IgD-negative memory B cell (primary cell): ENCODE measurements around the gene OR6J1. TPM values are rescaled to one million over a fixed set of nuclear protein-coding genes. Genes with fewer than 3 reads are reported as not detected.
"Not testable (repeated sequence)": the region's sequence is repeated elsewhere in the genome, so short reads cannot be mapped to it uniquely, and the experiment has no call there.

Source experiments
- H3K27ac Mint-ChIP-seq, 3 donors: one replicate each; pipeline ENCODE4 v1.8.0; 2020 to 2022; ENCODE audit warnings: mild to moderate bottlenecking in 3 of 3, mixed read lengths in 3 of 3, moderate library complexity in 1 of 3
- H3K27me3 Mint-ChIP-seq: one replicate; pipeline ENCODE4 v1.8.0; 2021; ENCODE audit warnings: mixed read lengths
- H3K36me3 Mint-ChIP-seq: one replicate; pipeline ENCODE4 v1.8.0; 2020; ENCODE audit warnings: mild to moderate bottlenecking, mixed read lengths
- H3K4me1 Mint-ChIP-seq, 3 donors: one replicate each; pipeline ENCODE4 v1.8.0; 2020 to 2022; ENCODE audit warnings: mixed read lengths in 3 of 3, mild to moderate bottlenecking in 1 of 3
- H3K4me3 Mint-ChIP-seq, 4 donors: one replicate each; pipeline ENCODE4 v1.8.0; 2020 to 2022; ENCODE audit warnings: mild to moderate bottlenecking in 4 of 4, mixed read lengths in 4 of 4, moderate library complexity in 3 of 4
- H3K9me3 Mint-ChIP-seq, 3 donors: one replicate each; pipeline ENCODE4 v1.8.0; 2020 to 2021; ENCODE audit warnings: mixed read lengths in 3 of 3, mild to moderate bottlenecking in 1 of 3
- polyA plus RNA-seq: library from polyadenylated mRNA; unstranded; fragments of 300-500 nt; fragmentation: Illumina TruSeq; gene quantifications from one replicate; pipeline ENCODE4 v1.2.3, GENCODE V29; 2021

Gene OR6J1
- polyA plus RNA-seq: not detected

GRCh38 chr14:22644305-22644635 lies at the start of gene OR6J1:
OR6J1 (minus strand) TSS chr14:22644352; CDS start chr14:22634811, 9,541 bp downstream.
- peaks cover 0 to 5% (median 2%) of the 10 kb centered on the region in 3 donors for H3K4me1 Mint-ChIP-seq
- no peaks in the 10 kb centered on the region for H3K27me3 Mint-ChIP-seq
- no peaks in the 10 kb centered on the region for H3K9me3 Mint-ChIP-seq
- no peak within 1 kb of the TSS for H3K27ac Mint-ChIP-seq
- H3K4me3 Mint-ChIP-seq: no peak within 1 kb of the TSS
- no peaks in the 10 kb centered on the region for H3K36me3 Mint-ChIP-seq

- Mint-ChIP-seq H3K9me3 (peaks cover 12 to 20% (median 18%) of the 10 kb centered on the region in 3 donors), H3K36me3 (peaks cover 1% of the 10 kb centered on the region), H3K4me1 (no peaks in the 10 kb centered on the region), H3K27me3 (peaks cover 25% of the 10 kb centered on the region), H3K27ac (no peak overlapping the region), H3K4me3 (no peak overlapping the region)
Observed at GRCh38 chr14:22692194-22692593, 48.0 kb upstream of the OR6J1 start.

DNA sequence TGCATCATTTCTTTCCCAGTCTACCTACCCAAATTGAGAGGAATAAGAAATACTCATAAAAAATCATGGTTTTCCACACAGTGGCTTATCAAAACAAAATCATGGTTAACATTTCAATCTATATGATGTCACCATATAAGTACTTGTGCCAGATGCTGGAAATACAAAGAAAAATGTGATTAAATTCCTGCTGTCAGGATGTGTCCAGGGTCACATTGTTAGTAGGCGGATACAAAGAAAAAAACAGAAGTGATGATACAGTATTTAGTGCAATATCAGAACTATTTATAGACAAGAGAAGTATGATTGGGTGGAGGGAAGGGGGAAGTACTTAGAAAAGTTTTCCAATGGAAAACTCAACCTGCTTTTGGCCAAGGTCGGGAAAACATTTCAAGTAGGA lies 47.0 kb upstream of the OR6J1 start:
- Mint-ChIP-seq H3K4me3 (no peak overlapping the region), H3K4me1 (no peaks in the 10 kb centered on the region), H3K36me3 (peaks cover 1% of the 10 kb centered on the region), H3K27me3 (peaks cover 27% of the 10 kb centered on the region), H3K9me3 (peaks cover 12 to 20% (median 18%) of the 10 kb centered on the region in 3 donors), H3K27ac (no peak overlapping the region)

GRCh38 chr14:22689199-22689598 lies 45.0 kb upstream of the OR6J1 start:
- peaks cover 12 to 20% (median 14%) of the 10 kb centered on the region in 3 donors for H3K9me3 Mint-ChIP-seq
- peaks cover 33% of the 10 kb centered on the region for H3K27me3 Mint-ChIP-seq
- H3K4me3 Mint-ChIP-seq: no peak overlapping the region
- H3K4me1 Mint-ChIP-seq: no peaks in the 10 kb centered on the region
- no peak overlapping the region for H3K27ac Mint-ChIP-seq
- peaks cover 3% of the 10 kb centered on the region for H3K36me3 Mint-ChIP-seq

GRCh38 chr14:22687969-22688368 lies 43.8 kb upstream of the OR6J1 start:
- H3K4me3 Mint-ChIP-seq, H3K27ac Mint-ChIP-seq, H3K4me1 Mint-ChIP-seq, H3K36me3 Mint-ChIP-seq: not testable (repeated sequence)
- Mint-ChIP-seq H3K9me3 (peaks cover 11 to 16% (median 12%) of the 10 kb centered on the region in 3 donors), H3K27me3 (peaks cover 33% of the 10 kb centered on the region)

DNA sequence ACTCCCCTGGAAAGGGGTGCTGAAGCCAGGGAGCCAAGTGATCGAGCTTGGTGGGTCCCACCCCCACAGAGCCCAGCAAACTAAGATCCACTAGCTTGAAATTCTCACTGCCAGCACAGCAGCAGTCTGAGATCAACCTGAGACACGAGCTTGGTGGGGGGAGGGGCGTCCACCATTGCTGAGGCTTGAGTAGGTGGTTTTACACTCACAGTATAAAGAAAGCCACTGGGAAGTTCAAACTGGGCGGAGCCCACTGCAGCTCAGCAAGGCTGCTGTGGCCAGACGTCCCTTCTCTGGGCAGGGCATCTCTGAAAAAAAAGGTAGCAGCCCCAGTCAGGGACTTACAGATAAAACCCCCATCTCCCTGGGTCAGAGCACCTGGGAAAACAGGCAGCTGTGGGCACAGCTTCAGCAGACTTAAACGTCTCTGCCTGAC lies 42.0 kb upstream of the OR6J1 start:
- H3K9me3 Mint-ChIP-seq, H3K27ac Mint-ChIP-seq, H3K36me3 Mint-ChIP-seq, H3K4me3 Mint-ChIP-seq, H3K4me1 Mint-ChIP-seq: not testable (repeated sequence)
- H3K27me3 Mint-ChIP-seq: peaks cover 27% of the 10 kb centered on the region

DNA sequence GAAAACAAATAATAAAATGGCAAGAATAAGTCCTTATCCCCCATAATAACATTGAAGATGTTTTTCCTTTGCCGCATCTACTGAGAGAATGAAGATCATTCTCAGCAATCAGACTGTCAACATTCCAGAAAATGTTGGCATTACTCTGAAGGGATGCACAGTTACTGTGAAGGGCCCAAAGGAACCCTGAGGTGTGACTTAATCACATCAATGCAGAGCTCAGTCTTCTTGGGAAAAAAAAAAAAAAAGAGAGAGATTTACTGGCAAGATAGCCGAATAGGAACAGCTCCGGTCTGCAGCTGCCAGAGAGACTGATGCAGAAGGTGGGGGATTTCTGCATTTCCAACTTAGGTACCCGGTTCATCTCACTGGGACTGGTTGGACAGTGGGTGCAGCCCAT lies 41.3 kb upstream of the OR6J1 start:
- peaks cover 24% of the 10 kb centered on the region for H3K27me3 Mint-ChIP-seq
- no peak overlapping the region for H3K4me3 Mint-ChIP-seq
- H3K27ac Mint-ChIP-seq: no peak overlapping the region
- H3K4me1 Mint-ChIP-seq: no peaks in the 10 kb centered on the region
- peaks cover 1% of the 10 kb centered on the region for H3K36me3 Mint-ChIP-seq
- H3K9me3 Mint-ChIP-seq: peaks cover 0 to 4% (median 0%) of the 10 kb centered on the region in 3 donors

GRCh38 chr14:22683428-22683827 lies 39.3 kb upstream of the OR6J1 start:
- H3K27me3 Mint-ChIP-seq: peaks cover 29% of the 10 kb centered on the region

GRCh38 chr14:22678221-22678620 lies 34.1 kb upstream of the OR6J1 start:
- peaks cover 16% of the 10 kb centered on the region for H3K27me3 Mint-ChIP-seq
- no peak overlapping the region for H3K27ac Mint-ChIP-seq
- H3K9me3 Mint-ChIP-seq: peaks cover 0 to 4% (median 0%) of the 10 kb centered on the region in 3 donors
- H3K4me3 Mint-ChIP-seq: no peak overlapping the region
- no peaks in the 10 kb centered on the region for H3K4me1 Mint-ChIP-seq
- H3K36me3 Mint-ChIP-seq: no peaks in the 10 kb centered on the region

More at GRCh38 chr14:22683428-22683827, 39.3 kb upstream of the OR6J1 start:
- H3K27ac Mint-ChIP-seq, H3K4me3 Mint-ChIP-seq, H3K36me3 Mint-ChIP-seq, H3K4me1 Mint-ChIP-seq, H3K9me3 Mint-ChIP-seq: not testable (repeated sequence)

DNA sequence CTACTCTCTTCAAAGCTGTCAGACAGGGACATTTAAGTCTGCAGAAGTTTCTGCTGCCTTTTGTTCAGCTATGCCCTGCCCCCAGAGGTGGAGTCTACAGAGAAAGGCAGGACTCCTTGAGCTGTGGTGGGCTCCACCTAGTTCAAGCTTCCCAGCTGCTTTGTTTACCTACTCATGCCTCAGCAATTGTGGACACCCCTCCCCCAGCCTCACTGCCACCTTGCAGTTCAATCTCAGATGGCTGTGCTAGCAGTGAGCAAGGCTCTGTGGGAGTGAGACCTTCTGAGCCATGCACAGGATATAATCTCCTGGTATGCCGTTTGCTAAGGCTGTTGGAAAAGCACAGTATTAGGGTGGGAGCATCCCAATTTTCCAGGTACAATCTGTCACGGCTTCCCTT lies 33.4 kb upstream of the OR6J1 start:
- H3K27ac Mint-ChIP-seq, H3K4me3 Mint-ChIP-seq, H3K36me3 Mint-ChIP-seq, H3K9me3 Mint-ChIP-seq, H3K4me1 Mint-ChIP-seq: not testable (repeated sequence)
- H3K27me3 Mint-ChIP-seq: peaks cover 13% of the 10 kb centered on the region

GRCh38 chr14:22671622-22672021 lies 27.5 kb upstream of the OR6J1 start:
- Mint-ChIP-seq H3K4me1 (peaks cover 0 to 1% (median 0%) of the 10 kb centered on the region in 3 donors), H3K36me3 (no peaks in the 10 kb centered on the region), H3K4me3 (no peak overlapping the region), H3K9me3 (peaks cover 0 to 3% (median 0%) of the 10 kb centered on the region in 3 donors), H3K27me3 (peaks cover 3% of the 10 kb centered on the region), H3K27ac (no peak overlapping the region)

- Mint-ChIP-seq H3K27me3 (peaks cover 3% of the 10 kb centered on the region), H3K4me1 (peaks cover 0 to 1% (median 0%) of the 10 kb centered on the region in 3 donors), H3K9me3 (peaks cover 0 to 3% (median 0%) of the 10 kb centered on the region in 3 donors), H3K36me3 (no peaks in the 10 kb centered on the region), H3K4me3 (no peak overlapping the region), H3K27ac (no peak overlapping the region)
Observed at GRCh38 chr14:22668863-22669262, 24.7 kb upstream of the OR6J1 start.

DNA sequence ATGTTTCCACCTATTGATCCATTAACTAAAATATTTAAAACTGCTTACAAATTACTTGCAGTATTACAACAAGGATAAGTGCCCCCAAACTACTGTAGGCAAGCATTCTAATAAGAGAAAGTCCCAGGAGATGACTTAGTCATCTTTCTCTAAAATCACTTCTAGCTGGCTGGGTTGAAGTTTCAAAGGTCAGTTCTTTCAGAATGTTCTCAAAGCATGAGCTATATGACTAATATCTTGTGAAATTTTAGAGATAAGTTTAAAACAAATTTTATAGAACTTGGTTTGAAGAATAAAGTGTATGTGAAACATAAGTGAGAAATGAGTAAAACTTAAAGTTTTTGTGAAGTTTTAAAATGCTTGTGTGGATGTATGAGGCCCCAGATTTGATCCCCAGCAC lies 24.3 kb upstream of the OR6J1 start:
- peaks cover 0 to 3% (median 0%) of the 10 kb centered on the region in 3 donors for H3K9me3 Mint-ChIP-seq
- H3K27me3 Mint-ChIP-seq: peaks cover 3% of the 10 kb centered on the region
- peaks cover 0 to 1% (median 0%) of the 10 kb centered on the region in 3 donors for H3K4me1 Mint-ChIP-seq
- H3K27ac Mint-ChIP-seq: no peak overlapping the region
- H3K4me3 Mint-ChIP-seq: no peak overlapping the region
- no peaks in the 10 kb centered on the region for H3K36me3 Mint-ChIP-seq

DNA sequence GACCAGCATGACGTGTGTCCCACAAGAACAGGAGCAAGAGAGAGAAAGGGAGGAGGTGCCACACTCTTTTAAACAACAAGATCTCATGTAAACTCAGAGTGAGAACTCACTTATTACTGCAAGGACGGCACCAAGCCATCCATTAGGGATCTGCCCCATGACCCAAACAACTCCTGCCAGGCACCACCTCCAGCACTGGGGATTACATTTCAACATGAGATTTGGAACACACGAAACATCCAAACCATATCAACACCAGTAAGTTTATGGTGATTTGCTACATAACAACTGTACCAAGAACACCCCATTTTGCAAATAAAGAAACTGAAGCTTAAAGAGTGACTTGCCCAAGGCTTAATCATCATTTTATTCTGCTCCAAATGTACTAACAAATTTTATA lies 23.7 kb upstream of the OR6J1 start:
- Mint-ChIP-seq H3K4me3 (no peak overlapping the region), H3K4me1 (peaks cover 0 to 1% (median 0%) of the 10 kb centered on the region in 3 donors), H3K27me3 (no peaks in the 10 kb centered on the region), H3K9me3 (peaks cover 0 to 3% (median 0%) of the 10 kb centered on the region in 3 donors), H3K36me3 (no peaks in the 10 kb centered on the region), H3K27ac (no peak overlapping the region)

DNA sequence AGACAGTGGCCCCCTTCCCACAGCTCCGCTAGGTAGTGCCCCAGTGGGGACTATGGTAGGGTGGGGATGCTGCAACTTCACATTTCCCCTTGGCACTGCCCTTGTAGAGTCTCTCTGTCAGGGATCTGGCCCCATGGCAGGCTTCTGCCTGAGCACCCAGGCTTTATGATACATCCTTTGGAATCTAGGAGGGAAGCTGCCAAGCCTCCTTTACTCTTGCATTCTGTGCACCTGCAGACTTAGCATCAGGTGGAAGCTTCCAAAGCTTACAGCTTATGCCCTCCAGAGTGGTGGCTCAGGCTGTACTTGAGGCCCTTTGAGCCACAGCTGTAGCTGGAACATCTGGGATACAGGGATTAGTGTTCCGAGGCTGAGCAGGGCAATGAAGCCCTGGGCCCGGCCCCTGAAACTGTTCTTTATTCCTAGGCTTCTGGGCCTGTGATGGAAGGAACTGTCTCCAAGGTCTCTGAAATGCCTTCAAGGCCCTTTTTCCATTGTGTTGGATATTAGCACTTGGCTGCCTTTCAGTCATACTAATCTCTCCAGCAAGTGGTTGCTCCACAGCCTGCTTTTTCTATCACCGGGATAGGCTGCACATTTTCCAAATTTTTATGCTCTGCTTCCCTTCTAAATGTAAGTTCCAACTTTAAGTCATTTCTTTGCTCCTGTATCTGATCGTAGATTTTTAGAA lies 22.2 kb upstream of the OR6J1 start:
- Mint-ChIP-seq H3K9me3 (peaks cover 0 to 3% (median 0%) of the 10 kb centered on the region in 3 donors), H3K36me3 (no peaks in the 10 kb centered on the region), H3K27ac (no peak overlapping the region), H3K4me3 (no peak overlapping the region), H3K4me1 (peaks cover 0 to 1% (median 0%) of the 10 kb centered on the region in 3 donors), H3K27me3 (no peaks in the 10 kb centered on the region)

DNA sequence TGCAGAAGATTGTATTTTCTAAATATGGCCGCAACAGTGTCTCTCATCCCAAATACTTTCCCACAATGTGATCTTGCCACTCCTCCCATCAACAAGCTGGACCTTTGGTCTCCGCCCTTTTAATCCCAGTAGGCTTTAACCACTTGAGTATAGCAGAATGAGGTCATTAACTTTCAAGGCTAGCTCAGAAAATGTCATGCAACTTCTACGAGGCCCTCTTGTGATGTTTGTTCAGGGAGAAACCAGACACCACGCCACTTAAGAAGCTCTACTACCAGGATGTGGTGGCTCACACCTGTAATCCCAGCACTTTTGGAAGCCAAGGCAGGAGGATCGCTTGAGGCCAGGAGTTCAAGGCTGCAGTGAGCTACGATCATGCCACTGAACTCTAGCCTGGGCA lies 20.1 kb upstream of the OR6J1 start:
- H3K36me3 Mint-ChIP-seq: no peaks in the 10 kb centered on the region
- H3K27ac Mint-ChIP-seq: no peak overlapping the region
- H3K4me1 Mint-ChIP-seq: peaks cover 0 to 1% (median 0%) of the 10 kb centered on the region in 3 donors
- H3K4me3 Mint-ChIP-seq: no peak overlapping the region
- peaks cover 0 to 3% (median 0%) of the 10 kb centered on the region in 3 donors for H3K9me3 Mint-ChIP-seq
- H3K27me3 Mint-ChIP-seq: no peaks in the 10 kb centered on the region
